Endothelial cell of umbilical vein (primary cell): Measurements from ENCODE around the gene PROB1. TPM values are rescaled to one million over a fixed set of nuclear protein-coding genes. Genes with fewer than 3 reads are reported as not detected.

Source experiments
- BruUV-seq: library from RNA; stranded (reverse); fragments of 400-500 nt; replicated peaks from 2 replicates; lab custom pipeline; 2021; lab: Mats Ljungman, UMichigan
- CTCF ChIA-PET: fragments of 300-600, 350-600 bp; sonication (Branson Sonifier 250); formaldehyde crosslinking; loops from one replicate; lab custom pipeline; 2021; ENCODE audit warnings: antibody characterized with exemption, inconsistent platforms; lab: Charles Lee
- POLR2A ChIA-PET: fragments of 300-600, 350-600 bp; sonication (Branson Sonifier 250); formaldehyde crosslinking; loops from one replicate; lab custom pipeline; 2021; ENCODE audit warnings: antibody characterized with exemption, inconsistent platforms; lab: Charles Lee
- DNase-seq: peaks from one replicate; pipeline ENCODE4 v3.0.0-alpha.2; 2011; ENCODE audit warnings: low read depth, low spot score
- FAIRE-seq: peaks from 2 replicates; lab custom pipeline; 2011; peaks lifted over from hg19 to GRCh38; lab: Jason Lieb, UNC
- H2AFZ ChIP-seq: 2 replicates; pipeline ENCODE4 v1.6.0; 2012; ENCODE audit warnings: low read depth, low read length, control low read depth, inconsistent platforms
- H3K27ac ChIP-seq: 2 replicates; pipeline ENCODE4 v1.5.1; 2011; ENCODE audit warnings: low read depth, mild to moderate bottlenecking, control low read depth, low read length, moderate library complexity; ENCODE audit not compliant: insufficient read depth
- H3K27me3 ChIP-seq, 2 experiments: 2 replicates each; pipeline versions ENCODE4 v1.6.0 to v1.6.1; 2011; ENCODE audit warnings: low read length in 2 of 2, mixed read lengths in 1 of 2; ENCODE audit not compliant: control insufficient read depth in 2 of 2, insufficient read depth in 2 of 2
- H3K36me3 ChIP-seq, 2 experiments: 2 replicates in 1 of 2; 3 replicates in 1 of 2; pipeline ENCODE4 v1.5.1; 2011; ENCODE audit warnings: low read length in 2 of 2, mild to moderate bottlenecking in 1 of 2, moderate library complexity in 1 of 2; ENCODE audit not compliant: control insufficient read depth in 2 of 2, insufficient read depth in 2 of 2; ENCODE audit errors: extremely low read depth in 1 of 2
- H3K4me1 ChIP-seq: 3 replicates; pipeline ENCODE4 v1.5.1; 2011; ENCODE audit warnings: mild to moderate bottlenecking, low read length; ENCODE audit not compliant: control insufficient read depth, insufficient read depth; ENCODE audit errors: extremely low read depth
- H3K4me2 ChIP-seq: 2 replicates; pipeline ENCODE4 v1.6.1; 2011; ENCODE audit warnings: low read length, control low read depth, mixed read lengths; ENCODE audit not compliant: insufficient read depth
- H3K4me3 ChIP-seq, 3 experiments: fragments of 200-600 bp in 1 of 3; sonication (generic), shearing (Covaris generic) in 1 of 3; replicated peaks in 1 of 3; 2 replicates each; pipeline ENCODE4 v1.5.1; 2011 to 2016; ENCODE audit warnings: control low read depth in 3 of 3, low read length in 3 of 3, mild to moderate bottlenecking in 2 of 3, inconsistent platforms in 1 of 3, low read depth in 1 of 3, moderate library complexity in 1 of 3; ENCODE audit not compliant: insufficient read depth in 1 of 3
- H3K79me2 ChIP-seq: 2 replicates; pipeline ENCODE4 v1.6.0; 2012; ENCODE audit warnings: low read length, inconsistent platforms; ENCODE audit not compliant: control insufficient read depth, insufficient read depth
- H3K9ac ChIP-seq: replicated peaks from 2 replicates; pipeline ENCODE3; 2011; ENCODE audit warnings: low read length, control low read depth; ENCODE audit not compliant: insufficient read depth; ENCODE audit errors: extremely low read depth
- H3K9me1 ChIP-seq: replicated peaks from 3 replicates; pipeline ENCODE4 v1.6.0; 2011; ENCODE audit warnings: mild to moderate bottlenecking, low read length; ENCODE audit not compliant: control insufficient read depth, insufficient read depth; ENCODE audit errors: extremely low read depth
- H3K9me3 ChIP-seq: replicated peaks from 2 replicates; pipeline ENCODE4 v1.5.1; 2012; ENCODE audit warnings: low read length, inconsistent platforms; ENCODE audit not compliant: control insufficient read depth, insufficient read depth
- H4K20me1 ChIP-seq: replicated peaks from 2 replicates; pipeline ENCODE3; 2011; ENCODE audit warnings: mild to moderate bottlenecking, low read length; ENCODE audit not compliant: control insufficient read depth, insufficient read depth; ENCODE audit errors: extremely low read depth
- EZH2 ChIP-seq: IDR thresholded peaks from 2 replicates; pipeline ENCODE4 v1.6.1; 2012; ENCODE audit warnings: borderline replicate concordance, low read depth, mild to moderate bottlenecking, moderate library complexity, low read length, inconsistent platforms; ENCODE audit not compliant: severe bottlenecking
- FOS ChIP-seq: IDR thresholded peaks from 2 replicates; pipeline ENCODE4 v1.6.1; 2011; ENCODE audit warnings: mild to moderate bottlenecking, low read length, moderate library complexity, borderline replicate concordance; ENCODE audit not compliant: insufficient read depth
- GATA2 ChIP-seq: IDR thresholded peaks from 2 replicates; pipeline ENCODE4 v1.7.0; 2011; ENCODE audit warnings: low read depth, mild to moderate bottlenecking, moderate library complexity, mixed read lengths, low read length; ENCODE audit not compliant: insufficient read length, insufficient read depth
- JUN ChIP-seq: IDR thresholded peaks from 2 replicates; pipeline ENCODE4 v1.6.1; 2011; ENCODE audit warnings: borderline replicate concordance, low read depth; ENCODE audit not compliant: insufficient read length, insufficient read depth
- MYC ChIP-seq: IDR thresholded peaks from one replicate; pipeline ENCODE4 v1.6.1; 2011; ENCODE audit warnings: mild to moderate bottlenecking, low read depth, low read length
- POLR2A ChIP-seq: IDR thresholded peaks from 2 replicates; pipeline ENCODE4 v1.6.1; 2012; ENCODE audit warnings: low read depth, mild to moderate bottlenecking, control low read depth, low read length
- POLR2AphosphoS5 ChIP-seq: IDR thresholded peaks from 2 replicates; pipeline ENCODE4 v1.6.1; 2012; ENCODE audit warnings: low read depth, mild to moderate bottlenecking, control low read depth, low read length, moderate library complexity; ENCODE audit not compliant: insufficient read depth
- dilution Hi-C: fragments of 300-500 bp; cut with MboI; formaldehyde crosslinking; loops from one replicate; pipeline ENCODE4 v1.15.0; 2019; ENCODE audit warnings: low sequenced_read_pairs; ENCODE audit not compliant: extremely low pct_ligation_motif_present
- intact Hi-C: fragments of 100-400 bp; cut with micrococcal nuclease; formaldehyde crosslinking; loops from one replicate; pipeline ENCODE4 v1.10.0; 2022
- polyA plus RNA-seq, 4 experiments: library from polyadenylated mRNA; depleted of rRNA in 3 of 4; stranded (reverse) in 3 of 4; unstranded in 1 of 4; fragments of >200 nt; gene quantifications; 2 replicates each; pipeline versions ENCODE4 v1.2.1 to v1.2.3, GENCODE V29; 2011 to 2012; ENCODE audit warnings: missing spikeins in 1 of 4
- total RNA-seq: library from RNA; stranded (reverse); gene quantifications from 2 replicates; pipeline ENCODE4 v1.2.3, GENCODE V29; 2021
- TF ChIP-seq, protein P1 (sequence below), 2 donors: IDR thresholded peaks; 1 replicate in 1 of 2; 2 replicates in 1 of 2; pipeline ENCODE4 v1.5.1; 2011; ENCODE audit warnings: low read length in 2 of 2, mild to moderate bottlenecking in 2 of 2, moderate library complexity in 2 of 2, control low read depth in 1 of 2, inconsistent platforms in 1 of 2, low read depth in 1 of 2; ENCODE audit not compliant: insufficient read depth in 1 of 2; ENCODE audit errors: extremely low read depth in 1 of 2
- TF ChIP-seq, protein P2 (sequence below): IDR thresholded peaks from 2 replicates; pipeline ENCODE4 v1.6.1; 2011; ENCODE audit not compliant: insufficient read depth, insufficient read length

Gene PROB1
- total and polyA plus RNA-seq, 2 donors (not counting 3 experiments of a cell fraction or from before 2014, with no cell fraction given): 0.47 to 1.9 TPM

GRCh38 chr5:139377226-139377625, 17.7 kb downstream of the PROB1 start:
- H2AFZ ChIP-seq: no peak overlapping the region
- no peaks in the 10 kb centered on the region for H3K4me1 ChIP-seq
- H3K79me2 ChIP-seq: no peaks in the 10 kb centered on the region
- dilution Hi-C loops (no loop called here), intact Hi-C loops (no loop called here)
- FAIRE-seq (no peak), DNase-seq (no peak)
- H3K27me3 ChIP-seq: no peaks in the 10 kb centered on the region
- POLR2A ChIA-PET: no interaction called here
- no TSS peak for BruUV-seq
- CTCF ChIA-PET: interaction anchor here (1.0 to 1.1 kb wide), 2 partner anchors 9 to 14 kb away, joined by 4 read pairs; no protein-coding TSS in a partner anchor
- no peak for TF ChIP-seq GATA2
- no peak for TF ChIP-seq FOS
- no peak for TF ChIP-seq JUN
- TF ChIP-seq EZH2: no peak
- TF ChIP-seq POLR2AphosphoS5: no peak
- TF ChIP-seq POLR2A: no peak
- TF ChIP-seq, protein P1, sequence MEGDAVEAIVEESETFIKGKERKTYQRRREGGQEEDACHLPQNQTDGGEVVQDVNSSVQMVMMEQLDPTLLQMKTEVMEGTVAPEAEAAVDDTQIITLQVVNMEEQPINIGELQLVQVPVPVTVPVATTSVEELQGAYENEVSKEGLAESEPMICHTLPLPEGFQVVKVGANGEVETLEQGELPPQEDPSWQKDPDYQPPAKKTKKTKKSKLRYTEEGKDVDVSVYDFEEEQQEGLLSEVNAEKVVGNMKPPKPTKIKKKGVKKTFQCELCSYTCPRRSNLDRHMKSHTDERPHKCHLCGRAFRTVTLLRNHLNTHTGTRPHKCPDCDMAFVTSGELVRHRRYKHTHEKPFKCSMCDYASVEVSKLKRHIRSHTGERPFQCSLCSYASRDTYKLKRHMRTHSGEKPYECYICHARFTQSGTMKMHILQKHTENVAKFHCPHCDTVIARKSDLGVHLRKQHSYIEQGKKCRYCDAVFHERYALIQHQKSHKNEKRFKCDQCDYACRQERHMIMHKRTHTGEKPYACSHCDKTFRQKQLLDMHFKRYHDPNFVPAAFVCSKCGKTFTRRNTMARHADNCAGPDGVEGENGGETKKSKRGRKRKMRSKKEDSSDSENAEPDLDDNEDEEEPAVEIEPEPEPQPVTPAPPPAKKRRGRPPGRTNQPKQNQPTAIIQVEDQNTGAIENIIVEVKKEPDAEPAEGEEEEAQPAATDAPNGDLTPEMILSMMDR (IDR thresholded peaks at IDR 0.05; ENCODE audit: extremely low read depth in 1 of 2, insufficient read depth in 1 of 2, low read depth in 1 of 2, low read length in 2 of 2): no peak
- TF ChIP-seq, protein P2, sequence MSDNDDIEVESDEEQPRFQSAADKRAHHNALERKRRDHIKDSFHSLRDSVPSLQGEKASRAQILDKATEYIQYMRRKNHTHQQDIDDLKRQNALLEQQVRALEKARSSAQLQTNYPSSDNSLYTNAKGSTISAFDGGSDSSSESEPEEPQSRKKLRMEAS: no peak
- no peak for TF ChIP-seq MYC
- no peak overlapping the region for H3K9ac ChIP-seq
- H3K4me3 ChIP-seq: no peak overlapping the region
- H4K20me1 ChIP-seq: no peaks in the 10 kb centered on the region
- H3K9me3 ChIP-seq: no peaks in the 10 kb centered on the region
- peaks cover 0 to 3% of the 10 kb centered on the region in 2 experiments for H3K36me3 ChIP-seq
- no peak overlapping the region for H3K4me2 ChIP-seq
- H3K9me1 ChIP-seq: no peaks in the 10 kb centered on the region
- no peak overlapping the region for H3K27ac ChIP-seq
